HG03095 (cell line): ENCODE results near the gene LBR.

Experiments used
- ATAC-seq: cut with Tn5 transposase; IDR thresholded peaks from one replicate; pipeline ENCODE4 v1.9.1; 2021; ENCODE audit warnings: moderate library complexity; ENCODE audit not compliant: unreplicated experiment

Gene LBR

GRCh38 chr1:225446595-225446960, 18.7 kb upstream of the LBR start:
- no peak for ATAC-seq

GRCh38 chr1:225445639-225446594, 18.1 kb upstream of the LBR start:
- ATAC-seq = no peak

- ATAC-seq = no peak
These were observed 14.3 kb upstream of the LBR start for GRCh38 chr1:225442123-225442505.

DNA sequence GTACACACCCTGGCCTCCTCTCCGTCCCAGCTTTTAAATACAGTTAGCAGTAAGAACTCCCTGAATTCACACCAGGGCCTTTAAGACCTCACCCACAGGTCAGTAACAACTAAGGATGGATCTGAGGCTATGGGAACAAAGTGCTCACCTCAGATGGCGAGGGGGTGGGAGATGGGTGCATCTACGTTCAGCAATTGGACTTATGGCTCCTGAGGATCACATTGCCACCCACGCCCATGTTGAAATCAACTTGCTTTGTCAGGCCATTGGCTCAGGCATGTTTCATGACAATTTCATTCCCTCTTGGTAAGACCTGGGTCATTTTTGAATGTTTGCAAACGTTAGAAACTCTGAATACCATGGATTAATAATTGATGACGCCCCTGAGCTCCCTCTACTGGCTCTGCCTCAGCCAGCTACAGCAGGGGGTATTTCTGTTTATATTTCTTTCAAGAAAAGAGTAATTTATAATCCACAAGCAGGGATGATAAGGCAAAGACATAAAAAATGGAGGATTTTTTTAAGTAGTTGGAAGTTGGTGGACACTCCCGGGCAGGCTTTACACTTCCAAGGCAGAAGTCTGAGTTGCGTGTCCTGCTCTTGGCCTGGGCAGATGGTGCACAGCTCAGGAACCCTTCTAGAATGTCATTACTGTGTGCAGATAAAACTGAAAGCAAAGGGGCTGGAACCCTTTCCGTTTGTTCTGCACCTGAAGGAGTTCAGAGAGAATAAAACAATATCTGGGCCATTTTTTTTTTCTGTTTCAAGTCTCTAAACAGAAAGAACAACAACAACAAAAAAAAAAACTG, 13.7 kb upstream of the LBR start:
- ATAC-seq = peak; percentile 38

DNA sequence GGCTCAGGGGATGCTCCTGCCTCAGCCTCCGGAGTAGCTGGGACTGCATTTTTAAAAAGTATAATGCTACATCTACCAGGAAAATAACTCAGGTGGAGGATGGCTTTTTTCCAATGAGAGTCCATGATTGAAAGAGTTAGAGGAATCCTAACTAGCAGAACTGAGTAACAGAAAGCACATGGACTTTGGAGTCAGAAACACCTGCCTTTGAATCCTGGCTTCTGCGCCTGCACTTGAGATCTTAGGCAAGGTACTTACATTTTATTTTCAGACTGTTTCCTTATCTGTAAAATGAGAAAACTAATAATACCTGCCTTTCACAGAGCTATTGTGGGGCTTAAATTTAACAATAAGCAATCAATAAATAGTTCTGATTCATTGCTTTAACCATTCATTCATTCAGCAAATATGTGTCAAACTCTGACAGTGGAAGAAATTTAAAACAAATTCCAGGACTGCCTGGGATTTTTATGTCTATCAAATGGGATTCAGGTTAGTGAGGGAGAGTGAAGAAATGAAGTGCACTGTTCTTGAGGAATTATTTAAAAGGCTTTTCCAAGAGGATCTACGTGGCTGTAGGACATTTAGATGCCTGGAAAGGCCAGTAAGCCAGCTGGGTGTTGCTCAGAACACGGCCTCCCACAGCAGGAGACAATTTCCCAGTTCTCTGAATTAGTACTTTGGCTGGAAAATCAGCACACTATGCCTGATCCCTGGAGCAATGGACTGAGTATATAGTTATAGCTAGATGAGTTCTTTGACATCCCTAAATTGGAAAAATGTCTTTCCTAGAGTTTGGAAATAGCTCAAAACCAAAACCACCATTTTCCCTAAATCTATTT, 12.8 kb upstream of the LBR start:
- ATAC-seq = no peak

DNA sequence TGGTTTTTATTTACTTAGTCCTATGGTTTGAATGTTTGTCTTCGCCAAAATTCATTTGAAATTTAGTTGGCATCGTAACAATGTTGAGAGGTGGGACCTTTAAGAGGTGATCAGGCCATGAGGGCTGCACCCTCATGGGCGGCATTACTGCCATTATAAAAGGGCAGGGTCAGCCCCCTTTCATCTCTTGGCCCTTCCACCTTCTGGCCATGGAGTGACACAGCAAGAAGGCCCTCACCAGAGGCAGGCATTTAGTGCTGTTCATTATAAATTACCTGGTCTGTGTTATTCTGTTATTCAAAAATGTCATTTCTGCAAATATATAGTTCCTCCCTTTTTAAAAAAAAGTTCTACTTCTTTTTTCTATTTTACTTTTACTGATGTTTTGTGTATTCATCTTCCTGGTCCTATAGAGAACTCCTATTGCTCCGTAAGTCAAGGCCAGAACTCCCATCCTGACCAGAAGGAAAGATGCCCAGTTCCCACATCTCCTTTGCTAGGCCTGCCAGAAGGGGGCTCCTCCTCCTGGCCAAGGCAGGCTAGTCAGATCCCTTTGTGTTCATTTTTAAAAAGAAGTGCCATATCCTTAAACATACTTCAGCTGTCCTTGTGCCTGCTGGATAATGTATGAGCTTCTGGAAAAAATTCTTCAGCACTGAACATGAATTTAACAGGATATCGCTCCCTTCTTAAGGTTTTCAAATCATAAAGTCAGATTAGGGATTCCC, 10.0 kb upstream of the LBR start:
- ATAC-seq = no peak

GRCh38 chr1:225435957-225436392, 8.1 kb upstream of the LBR start:
- peak; percentile 58 for ATAC-seq

- peak; percentile 31 for ATAC-seq
These were observed 7.6 kb upstream of the LBR start for GRCh38 chr1:225435487-225435886.

- ATAC-seq = no peak
These were observed 7.2 kb upstream of the LBR start for GRCh38 chr1:225435076-225435475.

- no peak for ATAC-seq
These were observed 6.2 kb upstream of the LBR start for GRCh38 chr1:225434046-225434445.

DNA sequence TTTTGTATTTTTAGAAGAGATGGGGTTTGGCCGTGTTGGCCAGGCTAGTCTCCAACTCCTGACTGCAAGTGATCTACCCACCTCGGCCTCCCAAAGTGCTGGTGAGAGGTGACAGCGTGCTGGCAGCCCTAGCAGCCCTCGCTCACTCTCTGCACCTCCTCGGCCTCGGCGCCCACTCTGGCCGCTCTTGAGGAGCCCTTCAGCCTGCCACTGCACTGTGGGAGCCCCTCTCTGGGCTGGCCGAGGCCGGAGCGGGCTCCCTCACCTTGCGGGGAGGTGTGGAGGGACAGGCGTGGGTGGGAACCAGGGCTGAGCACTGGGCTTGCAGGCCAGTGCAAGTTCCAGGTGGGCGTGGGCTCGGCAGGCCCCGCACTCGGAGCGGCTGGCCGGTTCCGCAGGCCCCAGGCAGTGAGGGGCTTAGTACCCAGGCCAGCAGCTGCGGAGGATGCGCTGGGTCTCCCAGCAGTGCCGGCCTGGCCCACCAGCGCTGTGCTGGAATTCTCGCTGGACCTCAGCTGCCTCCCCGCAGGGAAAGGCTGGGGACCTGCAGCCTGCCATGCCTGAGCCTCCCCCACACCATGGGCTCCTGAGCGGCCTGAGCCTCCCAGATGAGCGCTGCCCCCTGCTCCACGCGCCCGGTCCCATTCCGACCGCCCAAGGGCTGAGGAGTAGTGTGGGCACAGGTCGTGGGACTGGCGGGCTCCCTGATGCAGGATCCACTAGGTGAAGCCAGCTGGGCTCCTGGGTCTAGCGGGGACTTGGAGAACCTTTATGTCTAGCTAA, 3.4 kb upstream of the LBR start:
- ATAC-seq = no peak

- no peak for ATAC-seq
These were observed 2.5 kb upstream of the LBR start for GRCh38 chr1:225430301-225430700.

- no peak for ATAC-seq
These were observed 1.1 kb upstream of the LBR start for GRCh38 chr1:225428881-225429455.

GRCh38 chr1:225428068-225428880, 436 bp upstream of the LBR start:
- ATAC-seq = peak; percentile 90

GRCh38 chr1:225426395-225427234, 1.2 kb downstream of the LBR start:
- no peak for ATAC-seq

- no peak for ATAC-seq
These were observed 2.5 kb downstream of the LBR start for GRCh38 chr1:225425201-225425786.

DNA sequence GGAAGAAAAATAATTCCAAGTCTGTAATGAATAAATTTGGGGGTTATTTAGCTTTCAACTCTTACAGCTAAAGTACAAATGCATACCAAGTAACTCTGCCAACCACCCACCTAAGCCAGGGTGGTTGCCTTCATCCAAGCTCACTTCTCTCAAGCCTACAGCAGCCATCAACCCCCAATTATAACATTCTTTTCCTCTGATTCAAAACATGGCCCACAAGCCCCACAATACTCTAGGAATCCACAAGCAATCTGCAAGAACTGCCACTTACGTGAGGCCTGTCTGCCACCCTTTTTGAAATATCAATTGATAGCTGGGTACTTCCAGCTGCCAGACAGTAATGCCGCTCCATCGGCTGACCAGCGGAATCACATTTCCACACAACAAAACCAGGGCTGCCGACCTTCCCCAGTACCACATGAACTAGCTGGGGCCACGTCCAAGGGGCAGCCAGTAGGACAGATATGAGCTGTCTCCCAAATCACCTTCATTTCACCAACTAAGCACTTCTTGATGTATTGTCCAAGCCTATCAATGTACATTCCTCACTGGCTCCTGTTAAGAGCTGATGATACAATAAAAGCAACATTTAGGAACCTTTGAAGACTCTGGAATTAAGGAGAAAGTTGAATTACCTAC, 3.2 kb downstream of the LBR start:
- no peak for ATAC-seq
